ENCODE results near the gene MAPKAP1.

The MAPKAP1 gene

DNA sequence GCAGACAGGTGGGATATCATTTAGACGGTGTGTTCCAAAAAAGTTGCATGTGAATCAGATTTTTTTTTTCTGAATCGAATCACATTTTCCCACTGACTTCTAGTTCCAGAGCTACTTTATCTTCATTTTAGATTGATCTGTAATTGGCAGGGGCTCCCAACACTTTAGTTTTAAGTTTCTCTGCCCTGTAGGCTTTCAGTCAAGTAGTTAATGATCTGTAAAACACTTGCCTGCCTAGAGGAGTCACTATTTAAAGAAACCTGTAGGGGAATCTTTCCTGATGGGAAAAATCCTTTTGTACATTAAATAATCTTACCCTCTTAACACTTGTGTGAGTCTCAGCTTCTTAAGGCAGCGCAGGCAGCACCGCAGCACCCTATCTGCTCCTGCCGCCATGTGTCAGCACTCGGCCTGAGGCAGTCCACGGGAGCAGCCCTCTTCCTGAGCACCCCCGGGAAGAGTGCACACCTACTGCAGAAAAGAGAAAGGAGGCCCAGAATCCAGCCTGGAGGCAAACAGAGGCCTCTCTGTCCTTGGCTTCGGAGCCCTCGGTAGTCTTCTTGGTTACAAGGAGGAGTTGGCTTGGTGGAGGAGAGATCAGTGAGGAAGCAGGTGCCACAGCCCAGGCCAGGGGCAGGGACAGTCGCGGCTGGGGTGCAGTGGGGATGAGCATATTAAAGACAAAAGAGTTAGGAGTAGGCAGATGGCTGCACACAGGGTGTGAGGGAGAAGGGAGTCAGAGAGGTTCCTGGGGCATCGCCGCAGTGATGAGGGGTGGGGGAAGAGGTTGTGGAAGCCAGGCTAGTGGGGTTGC, 236.0 kb downstream of the MAPKAP1 start:
- H3K36me3 Mint-ChIP-seq (ENCODE audit: low read depth) = peaks cover 32% of the 10 kb centered on the region
- H3K27me3 Mint-ChIP-seq = no peaks in the 10 kb centered on the region

DNA sequence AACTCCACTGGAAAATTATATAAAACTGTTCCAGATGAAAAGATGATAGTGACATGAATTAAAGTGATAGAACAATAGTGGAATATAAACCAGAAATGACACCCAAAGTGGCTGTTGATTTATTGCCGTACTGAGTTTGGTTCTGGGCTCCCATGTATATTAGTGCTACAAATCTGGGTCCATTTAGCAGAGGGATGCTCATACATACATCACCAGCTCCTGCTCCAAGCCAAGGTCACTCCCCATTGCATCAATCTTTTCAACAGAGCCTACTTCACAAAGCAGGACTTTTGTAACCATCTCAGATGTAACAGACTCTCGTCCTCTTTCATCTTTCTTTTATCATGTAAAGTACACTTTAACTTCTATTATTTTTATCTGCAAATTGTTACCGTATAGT, 236.8 kb downstream of the MAPKAP1 start:
- Mint-ChIP-seq H3K36me3 (ENCODE audit: low read depth) (peaks cover 27% of the 10 kb centered on the region), H3K27ac (no peak overlapping the region), H3K4me3 (no peak overlapping the region), H3K4me1 (ENCODE audit: low read depth) (no peaks in the 10 kb centered on the region), H3K27me3 (no peaks in the 10 kb centered on the region), H3K9me3 (no peaks in the 10 kb centered on the region)

More for the DNA sequence above, 236.0 kb downstream of the MAPKAP1 start:
- Mint-ChIP-seq H3K9me3 (no peaks in the 10 kb centered on the region), H3K27ac (no peak overlapping the region), H3K4me1 (ENCODE audit: low read depth) (no peaks in the 10 kb centered on the region), H3K4me3 (no peak overlapping the region)

GRCh38 chr9:125468646-125469045, 238.4 kb downstream of the MAPKAP1 start:
- Mint-ChIP-seq H3K9me3 (no peaks in the 10 kb centered on the region), H3K36me3 (ENCODE audit: low read depth) (peaks cover 27% of the 10 kb centered on the region), H3K4me3 (no peak overlapping the region), H3K27ac (no peak overlapping the region), H3K27me3 (no peaks in the 10 kb centered on the region), H3K4me1 (ENCODE audit: low read depth) (no peaks in the 10 kb centered on the region)

GRCh38 chr9:125467116-125467740, 239.8 kb downstream of the MAPKAP1 start:
- no peak overlapping the region for H3K27ac Mint-ChIP-seq
- H3K36me3 Mint-ChIP-seq (ENCODE audit: low read depth) = peaks cover 27% of the 10 kb centered on the region
- H3K4me1 Mint-ChIP-seq (ENCODE audit: low read depth) = no peaks in the 10 kb centered on the region
- H3K9me3 Mint-ChIP-seq = no peaks in the 10 kb centered on the region
- H3K4me3 Mint-ChIP-seq = no peak overlapping the region
- H3K27me3 Mint-ChIP-seq = no peaks in the 10 kb centered on the region

- H3K27ac Mint-ChIP-seq = no peak overlapping the region
- H3K36me3 Mint-ChIP-seq (ENCODE audit: low read depth) = peaks cover 29% of the 10 kb centered on the region
- H3K4me1 Mint-ChIP-seq (ENCODE audit: low read depth) = no peaks in the 10 kb centered on the region
- H3K9me3 Mint-ChIP-seq = no peaks in the 10 kb centered on the region
- no peak overlapping the region for H3K4me3 Mint-ChIP-seq
- H3K27me3 Mint-ChIP-seq = no peaks in the 10 kb centered on the region
These were observed 240.6 kb downstream of the MAPKAP1 start for GRCh38 chr9:125466411-125466810.

GRCh38 chr9:125464591-125465385, 242.2 kb downstream of the MAPKAP1 start:
- Mint-ChIP-seq H3K36me3 (ENCODE audit: low read depth) (peaks cover 31% of the 10 kb centered on the region), H3K4me3 (no peak overlapping the region), H3K27ac (no peak overlapping the region), H3K4me1 (ENCODE audit: low read depth) (no peaks in the 10 kb centered on the region), H3K9me3 (no peaks in the 10 kb centered on the region), H3K27me3 (no peaks in the 10 kb centered on the region)

GRCh38 chr9:125463926-125464325, 243.1 kb downstream of the MAPKAP1 start:
- Mint-ChIP-seq H3K27me3 (no peaks in the 10 kb centered on the region), H3K9me3 (no peaks in the 10 kb centered on the region), H3K4me3 (no peak overlapping the region), H3K27ac (no peak overlapping the region), H3K36me3 (ENCODE audit: low read depth) (peaks cover 34% of the 10 kb centered on the region), H3K4me1 (ENCODE audit: low read depth) (no peaks in the 10 kb centered on the region)

GRCh38 chr9:125462861-125463291, 244.1 kb downstream of the MAPKAP1 start:
- H3K4me1 Mint-ChIP-seq (ENCODE audit: low read depth) = no peaks in the 10 kb centered on the region
- H3K36me3 Mint-ChIP-seq (ENCODE audit: low read depth) = peaks cover 29% of the 10 kb centered on the region
- no peaks in the 10 kb centered on the region for H3K9me3 Mint-ChIP-seq
- no peak overlapping the region for H3K4me3 Mint-ChIP-seq
- H3K27ac Mint-ChIP-seq = no peak overlapping the region
- H3K27me3 Mint-ChIP-seq = no peaks in the 10 kb centered on the region

- H3K27me3 Mint-ChIP-seq = no peaks in the 10 kb centered on the region
- H3K27ac Mint-ChIP-seq = no peak overlapping the region
- H3K4me1 Mint-ChIP-seq (ENCODE audit: low read depth) = no peaks in the 10 kb centered on the region
- H3K36me3 Mint-ChIP-seq (ENCODE audit: low read depth) = peaks cover 39% of the 10 kb centered on the region
- no peaks in the 10 kb centered on the region for H3K9me3 Mint-ChIP-seq
- H3K4me3 Mint-ChIP-seq = no peak overlapping the region
These were observed 245.3 kb downstream of the MAPKAP1 start for GRCh38 chr9:125461636-125462190.

GRCh38 chr9:125460883-125461635, 245.9 kb downstream of the MAPKAP1 start:
- H3K27ac Mint-ChIP-seq = no peak overlapping the region
- H3K4me3 Mint-ChIP-seq = no peak overlapping the region
- H3K27me3 Mint-ChIP-seq = no peaks in the 10 kb centered on the region
- no peaks in the 10 kb centered on the region for H3K9me3 Mint-ChIP-seq
- peaks cover 46% of the 10 kb centered on the region for H3K36me3 Mint-ChIP-seq (ENCODE audit: low read depth)
- H3K4me1 Mint-ChIP-seq (ENCODE audit: low read depth) = no peaks in the 10 kb centered on the region

GRCh38 chr9:125460346-125460745, 246.7 kb downstream of the MAPKAP1 start:
- H3K4me3 Mint-ChIP-seq = no peak overlapping the region
- peaks cover 46% of the 10 kb centered on the region for H3K36me3 Mint-ChIP-seq (ENCODE audit: low read depth)
- no peaks in the 10 kb centered on the region for H3K9me3 Mint-ChIP-seq
- no peaks in the 10 kb centered on the region for H3K27me3 Mint-ChIP-seq
- H3K4me1 Mint-ChIP-seq (ENCODE audit: low read depth) = no peaks in the 10 kb centered on the region
- H3K27ac Mint-ChIP-seq = no peak overlapping the region

GRCh38 chr9:125457357-125457756, 249.7 kb downstream of the MAPKAP1 start:
- Mint-ChIP-seq H3K9me3 (no peaks in the 10 kb centered on the region), H3K27ac (no peak overlapping the region), H3K4me3 (no peak overlapping the region), H3K27me3 (no peaks in the 10 kb centered on the region), H3K4me1 (ENCODE audit: low read depth) (no peaks in the 10 kb centered on the region), H3K36me3 (ENCODE audit: low read depth) (peaks cover 50% of the 10 kb centered on the region)

DNA sequence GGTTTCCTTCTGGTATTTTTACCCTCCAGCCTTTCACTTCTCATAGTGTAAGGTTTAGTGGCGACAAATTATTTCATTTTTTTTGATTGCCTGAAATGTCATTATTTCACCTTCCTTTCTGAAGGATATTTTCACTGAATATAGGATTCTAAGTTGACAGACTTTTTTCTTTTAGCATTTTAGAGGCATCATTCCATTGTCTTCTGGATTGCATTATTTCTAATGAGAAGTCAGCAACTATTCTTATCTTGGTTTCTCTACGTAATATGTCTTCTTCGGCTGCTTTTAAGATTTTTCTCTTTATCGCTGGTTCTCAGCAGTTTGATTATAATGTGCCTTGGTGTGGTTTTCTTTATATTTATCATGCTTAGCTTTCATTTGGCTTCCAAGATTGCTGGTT, 251.1 kb downstream of the MAPKAP1 start:
- no peaks in the 10 kb centered on the region for H3K27me3 Mint-ChIP-seq
- peaks cover 48% of the 10 kb centered on the region for H3K36me3 Mint-ChIP-seq (ENCODE audit: low read depth)
- no peaks in the 10 kb centered on the region for H3K4me1 Mint-ChIP-seq (ENCODE audit: low read depth)
- no peaks in the 10 kb centered on the region for H3K9me3 Mint-ChIP-seq
- H3K27ac Mint-ChIP-seq = no peak overlapping the region
- no peak overlapping the region for H3K4me3 Mint-ChIP-seq

DNA sequence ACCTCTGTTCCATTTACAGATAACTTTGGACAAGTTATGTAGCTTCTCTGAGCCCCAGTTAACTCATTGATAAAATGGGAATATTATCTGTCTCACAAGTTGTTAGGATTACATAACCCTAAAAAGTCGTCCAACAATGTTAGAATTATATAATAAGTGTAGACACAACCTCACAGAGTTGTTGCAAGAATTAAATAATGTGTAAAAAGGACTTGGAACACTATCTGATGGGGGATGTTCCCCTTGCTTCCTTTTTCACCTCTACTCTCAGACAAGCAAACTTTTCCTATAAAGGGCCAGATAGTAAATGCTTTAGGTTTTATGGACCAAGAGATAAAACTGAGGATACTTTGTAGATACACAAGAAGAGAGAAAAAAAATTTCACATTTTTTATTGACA, 251.9 kb downstream of the MAPKAP1 start:
- peaks cover 43% of the 10 kb centered on the region for H3K36me3 Mint-ChIP-seq (ENCODE audit: low read depth)
- H3K27ac Mint-ChIP-seq = no peak overlapping the region
- no peaks in the 10 kb centered on the region for H3K4me1 Mint-ChIP-seq (ENCODE audit: low read depth)
- no peaks in the 10 kb centered on the region for H3K9me3 Mint-ChIP-seq
- no peaks in the 10 kb centered on the region for H3K27me3 Mint-ChIP-seq
- no peak overlapping the region for H3K4me3 Mint-ChIP-seq

Data from stimulated activated naive CD8-positive, alpha-beta T cell treated with anti-CD3 and anti-CD28 coated beads, Interleukin-15, Interleukin-2, amounts not matched to agents 100 ng/mL and 50 ng/mL, for 24 hours (primary cell).